GM13976 (cell line): Measurements from ENCODE around the gene TMEM39A.

Source experiments
- DNase-seq: peaks from one replicate; pipeline ENCODE4 v3.0.0; 2012; ENCODE audit warnings: low spot score
- CTCF ChIP-seq: IDR thresholded peaks from 2 replicates; pipeline ENCODE4 v1.5.1; 2012; ENCODE audit warnings: borderline replicate concordance, mild to moderate bottlenecking; ENCODE audit not compliant: insufficient read depth; ENCODE audit errors: extremely low read depth, missing control alignments, control extremely low read depth
- in situ Hi-C: fragments of 300-500 bp; cut with MboI; formaldehyde crosslinking; loops from one replicate; pipeline ENCODE4 v1.12.0; 2022; ENCODE audit warnings: low sequenced_read_pairs, mixed read lengths, inconsistent platforms; ENCODE audit not compliant: unreplicated experiment

Gene TMEM39A

GRCh38 chr3:119490153-119490552, 26.7 kb upstream of the TMEM39A start:
- TF ChIP-seq CTCF, result no peak
- in situ Hi-C loops, result no loop called here
- no peak for DNase-seq

- no peak for DNase-seq
- TF ChIP-seq CTCF, result no peak
- in situ Hi-C loops, result no loop called here
Observed at GRCh38 chr3:119485563-119485962, 22.1 kb upstream of the TMEM39A start.

- in situ Hi-C loops, result no loop called here
- DNase-seq, result no peak
- TF ChIP-seq CTCF, result no peak
Observed at GRCh38 chr3:119483101-119483500, 19.7 kb upstream of the TMEM39A start.

- in situ Hi-C loops, result no loop called here
- no peak for TF ChIP-seq CTCF
- DNase-seq, result no peak
Observed at GRCh38 chr3:119481079-119481478, 17.7 kb upstream of the TMEM39A start.

- TF ChIP-seq CTCF, result no peak
- DNase-seq, result no peak
- in situ Hi-C loops, result no loop called here
Observed at GRCh38 chr3:119470866-119471265, 7.5 kb upstream of the TMEM39A start.

- in situ Hi-C loops, result no loop called here
- DNase-seq, result peak; percentile 38
- TF ChIP-seq CTCF, result no peak
Observed at GRCh38 chr3:119469418-119470189, 6.2 kb upstream of the TMEM39A start.
